Activated T-helper 1 cell treated with anti-CD3 and anti-CD28 coated beads, Interleukin-12 subunit alpha, Interleukin-12 subunit beta, Interleukin-2, Interleukin-4 antibody, amounts not matched to agents 30 ng/mL and 10 ng/mL and 1 ng/mL, durations not matched to agents 14 hours and 24 hours and 36 hours (primary cell): ENCODE measurements around the gene MIX23. TPM values are rescaled to one million over a fixed set of nuclear protein-coding genes. Genes with fewer than 3 reads are reported as not detected.
A peak's percentile ranks its signal among the peaks of the same experiment; 100 is the strongest.
"Not testable (repeated sequence)": the region's sequence is repeated elsewhere in the genome, so short reads cannot be mapped to it uniquely, and the experiment has no call there.

Experiments
- DNase-seq: peaks from one replicate; pipeline ENCODE4 v3.0.0; 2021; ENCODE audit warnings: low spot score
- H3K27ac Mint-ChIP-seq: one replicate; pipeline ENCODE4 v1.8.0; 2021; ENCODE audit warnings: mild to moderate bottlenecking, mixed read lengths
- H3K27me3 Mint-ChIP-seq: one replicate; pipeline ENCODE4 v1.8.0; 2022; ENCODE audit warnings: mild to moderate bottlenecking, moderate library complexity, mixed read lengths; ENCODE audit not compliant: insufficient read depth
- H3K36me3 Mint-ChIP-seq: one replicate; pipeline ENCODE4 v1.8.0; 2021; ENCODE audit warnings: low read depth, mixed read lengths
- H3K4me1 Mint-ChIP-seq: one replicate; pipeline ENCODE4 v1.8.0; 2021; ENCODE audit warnings: low read depth, mixed read lengths
- H3K4me3 Mint-ChIP-seq: one replicate; pipeline ENCODE4 v1.8.0; 2021; ENCODE audit warnings: mild to moderate bottlenecking, moderate library complexity, mixed read lengths
- H3K9me3 Mint-ChIP-seq: one replicate; pipeline ENCODE4 v1.8.0; 2021; ENCODE audit warnings: mixed read lengths
- intact Hi-C: fragments of 100-400 bp; cut with micrococcal nuclease; formaldehyde crosslinking; loops from one replicate; pipeline ENCODE4 v1.15.1; 2024
- total RNA-seq: library from RNA; stranded (reverse); gene quantifications from 2 replicates; pipeline ENCODE4 v1.2.3, GENCODE V29; 2022

MIX23 gene
- total RNA-seq, 1 donor from 2014 or later: 111 TPM

- intact Hi-C loops: loop anchor here (10.0 kb wide), 1 partner anchor 1645 kb away; the partner anchor contains the start of genes GTF2E1 and RABL3
These were observed 6.9 kb upstream of the MIX23 start for GRCh38 chr3:122389892-122390291.

GRCh38 chr3:122389197-122389596, 6.2 kb upstream of the MIX23 start:
- no peak overlapping the region for H3K27ac Mint-ChIP-seq
- DNase-seq: no peak
- H3K4me3 Mint-ChIP-seq: no peak overlapping the region
- H3K9me3 Mint-ChIP-seq: no peaks in the 10 kb centered on the region
- H3K4me1 Mint-ChIP-seq: peaks cover 51% of the 10 kb centered on the region
- intact Hi-C loops: loop anchor here (10.0 kb wide), 1 partner anchor 1644 kb away; the partner anchor contains the start of genes GTF2E1 and RABL3
- H3K27me3 Mint-ChIP-seq: no peaks in the 10 kb centered on the region
- peaks cover 22% of the 10 kb centered on the region for H3K36me3 Mint-ChIP-seq

More at GRCh38 chr3:122389892-122390291, 6.9 kb upstream of the MIX23 start:
- H3K4me3 Mint-ChIP-seq: no peak overlapping the region
- no peaks in the 10 kb centered on the region for H3K9me3 Mint-ChIP-seq
- DNase-seq: no peak
- peaks cover 52% of the 10 kb centered on the region for H3K4me1 Mint-ChIP-seq
- no peak overlapping the region for H3K27ac Mint-ChIP-seq
- H3K36me3 Mint-ChIP-seq: peaks cover 23% of the 10 kb centered on the region
- H3K27me3 Mint-ChIP-seq: no peaks in the 10 kb centered on the region

DNA sequence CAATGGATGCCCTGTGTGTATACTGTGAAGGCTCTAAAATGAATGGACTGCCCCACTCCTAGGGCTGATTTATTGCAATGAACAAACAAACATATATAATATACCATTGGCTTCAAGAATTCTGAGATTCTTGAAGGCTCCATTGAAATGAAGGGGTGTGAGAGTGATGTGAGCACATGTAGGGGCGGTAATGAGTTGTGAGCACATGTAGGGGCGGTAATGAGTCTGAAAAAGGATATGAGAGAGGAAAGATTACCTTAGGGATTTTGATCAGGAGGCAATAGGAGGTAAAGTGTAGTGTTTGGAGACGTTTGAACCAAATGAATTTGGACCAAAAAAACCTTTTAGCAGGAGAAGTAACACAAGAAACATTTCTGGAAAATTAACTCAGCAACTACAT, 4.7 kb upstream of the MIX23 start:
- Mint-ChIP-seq H3K4me1 (peaks cover 48% of the 10 kb centered on the region), H3K27ac (no peak overlapping the region), H3K4me3 (no peak overlapping the region), H3K27me3 (no peaks in the 10 kb centered on the region), H3K36me3 (peaks cover 19% of the 10 kb centered on the region), H3K9me3 (no peaks in the 10 kb centered on the region)
- DNase-seq: no peak
- intact Hi-C loops: loop anchor here (10.0 kb wide), 1 partner anchor 1643 kb away; the partner anchor contains the start of genes GTF2E1 and RABL3

DNA sequence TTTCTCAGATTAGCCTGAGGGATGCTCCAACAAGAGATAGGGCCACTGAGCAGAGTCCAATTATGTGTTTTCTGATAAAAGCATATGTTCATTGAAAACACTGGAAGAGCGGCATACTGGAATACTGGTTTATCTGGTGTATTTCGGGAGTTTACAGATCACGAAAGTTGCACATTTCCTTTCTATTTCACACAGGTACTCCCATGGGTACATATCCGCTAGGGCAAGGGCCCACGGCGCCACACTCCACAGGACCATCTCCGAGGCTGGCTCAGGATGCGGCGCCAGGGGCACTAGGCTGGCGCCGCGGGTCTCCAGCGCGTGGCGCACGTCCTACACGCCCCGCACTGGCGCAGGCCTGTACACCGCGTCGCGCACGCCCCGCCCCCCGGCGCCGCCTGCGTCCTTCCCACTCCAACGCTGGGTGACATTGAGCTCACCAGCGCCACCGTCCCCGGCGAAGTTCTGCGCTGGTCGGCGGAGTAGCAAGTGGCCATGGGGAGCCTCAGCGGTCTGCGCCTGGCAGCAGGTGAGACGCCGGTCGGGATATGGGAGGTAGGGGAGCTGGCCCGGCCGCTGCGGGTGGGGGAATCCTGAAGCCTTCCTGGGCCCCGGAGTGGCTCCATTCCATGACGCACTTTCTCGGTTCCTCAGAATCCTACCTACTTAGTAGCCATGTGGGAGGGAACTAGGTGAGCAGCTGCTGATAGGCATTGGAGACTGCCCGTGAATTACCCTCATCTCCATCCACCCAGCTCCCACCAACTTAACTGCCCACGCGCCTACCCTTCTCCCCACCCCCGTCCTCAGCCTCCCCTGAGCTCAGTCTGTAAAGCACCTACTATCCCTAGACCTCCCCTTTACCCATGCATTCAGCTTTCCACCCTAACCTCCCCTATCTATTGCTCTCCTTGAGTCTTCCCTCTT, 1.0 kb upstream of the MIX23 start, which contains the start of gene FAM162A:
Gene FAM162A, plus strand, starts transcription at position 412 of the 927 bp plus-strand sequence. Its CDS starts 84 bp downstream, at position 496.
- intact Hi-C loops: loop anchor here (1.0 to 10.0 kb wide), 13 partner anchors 19 to 1639 kb away; partner anchors contain the start of genes EAF2, GOLGB1, GTF2E1 and IQCB1

GRCh38 chr3:122377975-122378374, 5.1 kb downstream of the MIX23 start:
- peaks cover 24% of the 10 kb centered on the region for H3K36me3 Mint-ChIP-seq
- H3K4me3 Mint-ChIP-seq: no peak overlapping the region
- H3K9me3 Mint-ChIP-seq: no peaks in the 10 kb centered on the region
- intact Hi-C loops: no loop called here
- H3K4me1 Mint-ChIP-seq: peaks cover 54% of the 10 kb centered on the region
- no peaks in the 10 kb centered on the region for H3K27me3 Mint-ChIP-seq
- DNase-seq: no peak
- peak overlapping the region; percentile 43 for H3K27ac Mint-ChIP-seq

More for the DNA sequence above, 1.0 kb upstream of the MIX23 start, which contains the start of gene FAM162A:
- DNase-seq: peak; percentile 93
- Mint-ChIP-seq H3K4me3 (peak within 1 kb of the TSS; percentile 96), H3K27me3 (no peaks in the 10 kb centered on the region), H3K36me3 (peaks cover 23% of the 10 kb centered on the region), H3K4me1 (peaks cover 81% of the 10 kb centered on the region), H3K9me3 (no peaks in the 10 kb centered on the region), H3K27ac (peak within 1 kb of the TSS; percentile 90)

DNA sequence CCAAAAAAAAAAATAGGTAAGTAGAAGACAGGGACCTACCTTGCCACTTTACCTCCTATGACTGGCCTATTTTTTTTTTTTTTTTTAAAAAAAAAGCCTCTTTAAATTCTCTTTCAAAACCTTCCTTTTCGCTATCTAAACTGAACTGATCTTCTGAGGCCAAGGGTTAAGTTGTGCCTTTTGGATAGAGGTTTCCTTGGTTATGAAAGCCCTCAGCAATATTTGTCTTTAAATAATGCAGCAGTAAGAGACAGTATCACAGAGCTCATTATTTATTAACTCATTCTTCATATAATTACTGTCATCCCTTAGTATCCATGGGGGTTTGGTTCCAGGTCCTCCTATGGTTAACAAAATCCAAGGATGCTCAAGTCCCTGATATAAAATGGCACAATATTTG, 9.0 kb downstream of the MIX23 start:
- Mint-ChIP-seq H3K4me3 (no peak overlapping the region), H3K27me3 (no peaks in the 10 kb centered on the region), H3K27ac (no peak overlapping the region), H3K36me3 (peaks cover 35% of the 10 kb centered on the region), H3K9me3 (no peaks in the 10 kb centered on the region), H3K4me1 (peaks cover 28% of the 10 kb centered on the region)
- DNase-seq: no peak
- intact Hi-C loops: no loop called here

- H3K4me1 Mint-ChIP-seq: peaks cover 52% of the 10 kb centered on the region
- H3K27me3 Mint-ChIP-seq: no peaks in the 10 kb centered on the region
- peaks cover 51% of the 10 kb centered on the region for H3K36me3 Mint-ChIP-seq
- no peak overlapping the region for H3K27ac Mint-ChIP-seq
- no peak for DNase-seq
- no peak overlapping the region for H3K4me3 Mint-ChIP-seq
- no peaks in the 10 kb centered on the region for H3K9me3 Mint-ChIP-seq
- intact Hi-C loops: no loop called here
These were observed 16.7 kb downstream of the MIX23 start for GRCh38 chr3:122366379-122366749.

DNA sequence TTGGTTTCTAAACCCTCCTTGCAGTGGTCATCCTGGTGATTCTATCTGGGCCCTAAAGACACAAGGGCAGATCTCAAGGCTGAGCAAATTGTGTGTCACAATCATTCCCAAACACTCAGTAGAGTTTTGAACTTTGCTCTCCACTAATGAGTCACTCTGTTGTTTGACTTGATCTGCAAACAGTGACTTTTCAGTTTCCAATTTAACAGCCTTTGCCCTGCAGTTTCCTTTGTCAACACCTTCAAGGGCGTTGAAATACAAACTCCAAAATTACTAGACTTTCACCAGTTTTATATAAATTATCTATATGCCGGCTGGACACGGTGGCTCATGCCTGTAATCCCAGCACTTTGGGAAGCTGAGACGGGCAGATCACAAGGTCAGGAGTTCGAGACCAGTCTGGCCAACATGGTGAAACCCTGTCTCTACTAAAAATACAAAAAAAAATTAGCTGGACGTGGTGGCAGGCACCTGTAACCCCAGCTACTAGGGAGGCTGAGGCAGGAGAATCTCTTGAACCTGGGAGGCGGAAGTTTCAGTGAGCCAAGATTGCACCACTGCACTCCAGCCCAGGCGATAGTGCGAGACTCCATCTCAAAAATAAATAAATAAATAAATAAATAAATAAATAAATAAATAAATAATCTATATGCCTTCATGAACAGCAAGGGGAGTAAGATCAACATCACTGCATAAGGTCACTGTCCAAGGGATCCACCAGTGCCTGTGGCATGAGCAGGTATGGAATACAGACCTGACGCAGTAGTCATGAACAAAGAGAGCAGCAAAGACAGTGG, 17.3 kb downstream of the MIX23 start:
- DNase-seq: not testable (repeated sequence)
- H3K36me3 Mint-ChIP-seq: peaks cover 47% of the 10 kb centered on the region

DNA sequence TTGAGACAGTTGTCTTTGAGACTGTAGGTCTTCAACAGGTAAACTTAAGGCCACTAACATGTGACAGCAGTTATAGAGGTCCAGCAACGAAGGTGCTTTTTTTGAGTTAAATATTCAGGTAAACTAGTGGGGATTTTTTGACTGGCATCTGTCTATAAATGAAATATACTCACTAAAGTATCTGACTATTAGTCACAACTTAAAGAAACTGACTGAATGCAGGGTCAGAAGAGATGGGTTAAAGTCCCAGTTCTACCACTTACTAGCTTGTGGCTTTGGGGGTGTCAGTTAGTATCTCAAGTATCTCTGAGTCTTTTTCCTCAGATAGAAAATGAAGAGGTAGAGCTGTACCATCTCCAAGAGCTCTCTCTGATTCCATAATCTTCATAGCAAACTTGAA, 18.0 kb downstream of the MIX23 start:
- H3K4me1 Mint-ChIP-seq: peaks cover 47% of the 10 kb centered on the region
- no peak for DNase-seq
- no peaks in the 10 kb centered on the region for H3K27me3 Mint-ChIP-seq
- intact Hi-C loops: loop anchor here (1.0 kb wide), 10 partner anchors 19 to 819 kb away; partner anchors contain the start of genes FAM162A and WDR5B
- peak overlapping the region; percentile 91 for H3K27ac Mint-ChIP-seq
- peak overlapping the region; percentile 42 for H3K4me3 Mint-ChIP-seq
- H3K9me3 Mint-ChIP-seq: no peaks in the 10 kb centered on the region
- peaks cover 45% of the 10 kb centered on the region for H3K36me3 Mint-ChIP-seq

More for the DNA sequence above, 17.3 kb downstream of the MIX23 start:
- H3K9me3 Mint-ChIP-seq, H3K27me3 Mint-ChIP-seq: not testable (repeated sequence)
- Mint-ChIP-seq H3K4me3 (peak overlapping the region; percentile 15), H3K27ac (peak overlapping the region; percentile 91), H3K4me1 (peaks cover 47% of the 10 kb centered on the region)
- intact Hi-C loops: loop anchor here (1.0 kb wide), 10 partner anchors 19 to 819 kb away; partner anchors contain the start of genes FAM162A and WDR5B

DNA sequence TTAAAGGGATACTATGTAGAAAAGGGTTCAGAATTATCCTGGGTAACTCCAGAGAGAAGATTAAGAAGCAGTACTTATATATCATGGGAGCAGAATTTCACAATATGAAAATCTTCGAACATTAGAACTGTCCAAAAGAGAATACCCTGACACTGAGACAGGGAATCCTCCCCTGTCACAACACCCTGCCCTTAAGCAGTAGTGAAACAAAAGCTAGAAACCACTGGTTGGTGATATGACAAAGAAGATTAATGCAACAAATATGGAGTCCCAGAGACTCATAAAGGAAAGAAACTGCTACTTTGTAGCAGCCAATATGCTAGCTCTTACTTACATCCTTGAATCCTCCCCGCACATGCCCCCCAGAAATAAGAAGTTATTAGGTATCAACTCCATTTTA, 18.5 kb downstream of the MIX23 start:
- H3K4me3 Mint-ChIP-seq: peak overlapping the region; percentile 42
- H3K9me3 Mint-ChIP-seq: no peaks in the 10 kb centered on the region
- no peaks in the 10 kb centered on the region for H3K27me3 Mint-ChIP-seq
- peak overlapping the region; percentile 91 for H3K27ac Mint-ChIP-seq
- peaks cover 46% of the 10 kb centered on the region for H3K4me1 Mint-ChIP-seq
- intact Hi-C loops: no loop called here
- H3K36me3 Mint-ChIP-seq: peaks cover 45% of the 10 kb centered on the region
- DNase-seq: no peak

GRCh38 chr3:122362026-122362425, 21.0 kb downstream of the MIX23 start:
- Mint-ChIP-seq H3K9me3 (no peaks in the 10 kb centered on the region), H3K4me3 (no peak overlapping the region), H3K36me3 (peaks cover 42% of the 10 kb centered on the region), H3K27ac (no peak overlapping the region), H3K4me1 (peaks cover 42% of the 10 kb centered on the region), H3K27me3 (no peaks in the 10 kb centered on the region)
- no peak for DNase-seq
- intact Hi-C loops: no loop called here

GRCh38 chr3:122358703-122359032, 24.4 kb downstream of the MIX23 start:
- peaks cover 25% of the 10 kb centered on the region for H3K4me1 Mint-ChIP-seq
- no peak overlapping the region for H3K4me3 Mint-ChIP-seq
- H3K36me3 Mint-ChIP-seq: peaks cover 25% of the 10 kb centered on the region
- H3K27ac Mint-ChIP-seq: no peak overlapping the region
- no peak for DNase-seq
- no peaks in the 10 kb centered on the region for H3K9me3 Mint-ChIP-seq
- H3K27me3 Mint-ChIP-seq: no peaks in the 10 kb centered on the region
- intact Hi-C loops: loop anchor here (5.0 kb wide), 1 partner anchor 101 kb away; no protein-coding TSS in a partner anchor
